MM.1S (cell line): ENCODE measurements around the gene LYRM9.

Experiments used
- DNase-seq: peaks from one replicate; pipeline ENCODE4 v3.0.0-alpha.2; 2015
- H2AFZ ChIP-seq: fragments of 300-600 bp; sonication (generic); 2 replicates; pipeline ENCODE4 v1.6.0; 2016; ENCODE audit warnings: antibody characterized with exemption, low read length
- H3F3A ChIP-seq: fragments of 300-600 bp; sonication (generic); 2 replicates; pipeline ENCODE4 v1.6.1; 2016; ENCODE audit warnings: mild to moderate bottlenecking, antibody characterized with exemption, low read length, moderate library complexity, mixed read lengths; ENCODE audit not compliant: insufficient read depth
- H3K27ac ChIP-seq: fragments of 300-600 bp; sonication (generic); 2 replicates; pipeline ENCODE4 v1.5.1; 2016; ENCODE audit warnings: mild to moderate bottlenecking, low read length
- H3K27me3 ChIP-seq: fragments of 300-600 bp; sonication (generic); replicated peaks from 2 replicates; pipeline ENCODE4 v1.6.0; 2016; ENCODE audit warnings: low read length; ENCODE audit not compliant: insufficient read depth
- H3K36me3 ChIP-seq: fragments of 300-600 bp; sonication (generic); replicated peaks from 2 replicates; pipeline ENCODE4 v1.6.1; 2016; ENCODE audit warnings: mild to moderate bottlenecking, low read length, mixed read lengths; ENCODE audit not compliant: insufficient read depth
- H3K4me1 ChIP-seq: fragments of 300-600 bp; sonication (generic); 2 replicates; pipeline ENCODE4 v1.6.1; 2016; ENCODE audit warnings: low read length, mixed read lengths
- H3K4me2 ChIP-seq: fragments of 300-600 bp; sonication (generic); 2 replicates; pipeline ENCODE4 v1.6.0; 2016; ENCODE audit warnings: low read depth, low read length
- H3K4me3 ChIP-seq: fragments of 300-600 bp; sonication (generic); 2 replicates; pipeline ENCODE4 v1.5.1; 2016; ENCODE audit warnings: low read length, mixed read lengths
- H3K79me2 ChIP-seq: fragments of 300-600 bp; sonication (generic); 2 replicates; pipeline ENCODE4 v1.6.1; 2016; ENCODE audit warnings: mixed run types, low read length, mixed read lengths
- H3K9ac ChIP-seq: fragments of 300-600 bp; sonication (generic); 2 replicates; pipeline ENCODE4 v1.6.1; 2016; ENCODE audit warnings: low read length, mixed read lengths
- H3K9me2 ChIP-seq: fragments of 300-600 bp; sonication (generic); replicated peaks from 2 replicates; pipeline ENCODE4 v1.6.1; 2016; ENCODE audit warnings: mild to moderate bottlenecking, low read length, mixed read lengths; ENCODE audit not compliant: insufficient read depth
- H3K9me3 ChIP-seq: fragments of 300-600 bp; sonication (generic); replicated peaks from 2 replicates; pipeline ENCODE4 v1.6.1; 2016; ENCODE audit warnings: mild to moderate bottlenecking, low read length, mixed read lengths; ENCODE audit not compliant: insufficient read depth
- H4K20me1 ChIP-seq: fragments of 300-600 bp; sonication (generic); 2 replicates; pipeline ENCODE4 v1.6.1; 2016; ENCODE audit warnings: mild to moderate bottlenecking, low read length, moderate library complexity, mixed read lengths; ENCODE audit not compliant: insufficient read depth
- EZH2 ChIP-seq: fragments of 300-600 bp; sonication (generic); optimal IDR thresholded peaks from 2 replicates; pipeline ENCODE3; 2017; ENCODE audit warnings: low read depth, mild to moderate bottlenecking, antibody characterized with exemption, low read length, mixed read lengths
- EZH2phosphoT487 ChIP-seq: fragments of 300-600 bp; sonication (generic); IDR thresholded peaks from 2 replicates; pipeline ENCODE4 v1.6.1; 2018; ENCODE audit warnings: antibody characterized with exemption, low read length
- TF ChIP-seq, protein P1 (sequence below): fragments of 300-600 bp; sonication (generic); IDR thresholded peaks from 2 replicates; pipeline ENCODE4 v1.5.1; 2016; ENCODE audit warnings: antibody characterized with exemption, low read length, mixed read lengths

LYRM9 gene

DNA sequence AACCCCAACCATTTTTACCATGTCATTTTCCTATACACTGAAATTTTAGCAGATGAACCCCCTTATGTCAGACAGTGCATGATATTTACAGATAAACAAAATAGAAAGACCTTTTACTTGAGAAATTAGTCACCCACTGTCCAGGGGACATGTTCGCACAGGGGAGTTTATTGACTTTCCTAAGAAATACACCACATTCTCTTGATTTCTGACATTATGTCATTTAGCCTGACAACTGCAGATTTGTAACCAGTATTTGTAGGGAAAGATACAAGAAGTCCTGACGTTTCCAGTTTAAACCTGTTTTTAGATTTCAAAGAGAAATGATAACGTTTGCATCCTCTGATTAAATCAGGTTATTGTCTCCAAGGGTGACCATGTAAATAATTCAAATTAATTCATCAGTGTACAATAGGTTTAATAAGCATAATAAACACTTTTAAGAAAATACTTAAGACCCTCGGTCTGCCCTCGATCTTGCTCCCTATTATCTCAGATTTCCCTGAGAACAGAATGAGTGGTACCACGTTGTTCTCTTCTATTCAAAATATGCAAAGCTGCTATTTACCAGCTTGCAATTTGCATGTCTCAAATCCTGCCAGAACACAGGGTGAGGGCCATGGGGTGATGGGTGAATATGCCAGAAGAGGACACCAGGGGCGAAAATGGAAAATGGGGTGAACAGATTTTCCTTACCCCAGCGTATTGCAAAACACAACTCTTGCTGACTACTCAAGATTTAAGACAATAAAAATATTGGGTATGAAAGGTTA lies 2.1 kb upstream of the LYRM9 start:
- Histone ChIP-seq H3K9ac (no peak overlapping the region), H3K4me1 (0 out of 2 replicates have a peak, but pooled peaks cover 4% of the 10 kb centered on the region), H4K20me1 (no peaks in the 10 kb centered on the region), H3K79me2 (no peaks in the 10 kb centered on the region), H3K27me3 (peaks cover 8% of the 10 kb centered on the region; the same call in 1 of the 2 replicates), H3K9me3 (no peaks in the 10 kb centered on the region), H3K4me3 (no peak overlapping the region), H3F3A (no peaks in the 10 kb centered on the region), H2AFZ (no peak overlapping the region), H3K36me3 (no peaks in the 10 kb centered on the region), H3K4me2 (no peak overlapping the region), H3K9me2 (no peaks in the 10 kb centered on the region), H3K27ac (no peak overlapping the region)
- DNase-seq: no peak
- TF ChIP-seq EZH2: no peak
- no peak for TF ChIP-seq EZH2phosphoT487
- TF ChIP-seq, protein P1, sequence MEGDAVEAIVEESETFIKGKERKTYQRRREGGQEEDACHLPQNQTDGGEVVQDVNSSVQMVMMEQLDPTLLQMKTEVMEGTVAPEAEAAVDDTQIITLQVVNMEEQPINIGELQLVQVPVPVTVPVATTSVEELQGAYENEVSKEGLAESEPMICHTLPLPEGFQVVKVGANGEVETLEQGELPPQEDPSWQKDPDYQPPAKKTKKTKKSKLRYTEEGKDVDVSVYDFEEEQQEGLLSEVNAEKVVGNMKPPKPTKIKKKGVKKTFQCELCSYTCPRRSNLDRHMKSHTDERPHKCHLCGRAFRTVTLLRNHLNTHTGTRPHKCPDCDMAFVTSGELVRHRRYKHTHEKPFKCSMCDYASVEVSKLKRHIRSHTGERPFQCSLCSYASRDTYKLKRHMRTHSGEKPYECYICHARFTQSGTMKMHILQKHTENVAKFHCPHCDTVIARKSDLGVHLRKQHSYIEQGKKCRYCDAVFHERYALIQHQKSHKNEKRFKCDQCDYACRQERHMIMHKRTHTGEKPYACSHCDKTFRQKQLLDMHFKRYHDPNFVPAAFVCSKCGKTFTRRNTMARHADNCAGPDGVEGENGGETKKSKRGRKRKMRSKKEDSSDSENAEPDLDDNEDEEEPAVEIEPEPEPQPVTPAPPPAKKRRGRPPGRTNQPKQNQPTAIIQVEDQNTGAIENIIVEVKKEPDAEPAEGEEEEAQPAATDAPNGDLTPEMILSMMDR: no peak

DNA sequence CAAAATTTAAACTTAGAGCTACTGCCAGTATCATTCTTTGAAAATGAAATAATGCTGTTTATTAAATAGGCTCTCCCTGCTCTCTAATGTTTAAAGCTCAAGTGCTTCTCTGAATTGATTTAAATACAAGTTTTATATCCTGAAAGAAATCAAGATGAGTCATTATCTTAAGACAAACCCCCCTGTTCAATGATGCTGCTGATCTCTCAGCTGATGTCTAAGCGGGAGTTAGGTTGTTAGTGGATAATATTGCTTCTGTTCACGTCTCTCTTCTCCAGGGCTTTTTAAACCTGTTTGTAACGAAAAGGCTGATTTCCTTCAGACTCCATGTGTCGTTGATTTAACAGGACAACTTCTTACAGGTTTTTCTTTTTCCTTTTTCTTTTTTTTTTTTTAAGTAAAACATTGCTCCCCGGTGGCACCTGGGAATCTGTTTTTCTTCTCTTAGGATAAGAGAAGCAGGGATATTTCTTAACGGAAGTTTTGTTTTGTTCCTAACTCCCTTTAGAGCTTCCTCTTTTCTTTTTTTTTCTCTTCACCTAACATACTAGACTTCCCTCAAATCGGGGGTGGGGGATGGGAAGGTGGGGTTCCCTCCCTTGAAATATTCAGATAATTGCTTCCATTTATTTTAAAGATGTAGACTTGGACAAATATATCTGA lies 807 bp upstream of the LYRM9 start:
- Histone ChIP-seq H3K4me3 (no peak overlapping the region), H3K79me2 (no peaks in the 10 kb centered on the region), H3K4me2 (peak overlapping the region; percentile 85), H3K9me3 (no peaks in the 10 kb centered on the region), H4K20me1 (no peaks in the 10 kb centered on the region), H2AFZ (peak overlapping the region; percentile 77), H3K9ac (no peak overlapping the region), H3K36me3 (no peaks in the 10 kb centered on the region), H3K27ac (no peak overlapping the region), H3K27me3 (peaks cover 8% of the 10 kb centered on the region; the same call in 1 of the 2 replicates), H3F3A (no peaks in the 10 kb centered on the region), H3K9me2 (no peaks in the 10 kb centered on the region), H3K4me1 (0 out of 2 replicates have a peak, but pooled peaks cover 4% of the 10 kb centered on the region)
- TF ChIP-seq EZH2: no peak
- TF ChIP-seq, protein P1: no peak
- no peak for TF ChIP-seq EZH2phosphoT487
- DNase-seq: no peak

DNA sequence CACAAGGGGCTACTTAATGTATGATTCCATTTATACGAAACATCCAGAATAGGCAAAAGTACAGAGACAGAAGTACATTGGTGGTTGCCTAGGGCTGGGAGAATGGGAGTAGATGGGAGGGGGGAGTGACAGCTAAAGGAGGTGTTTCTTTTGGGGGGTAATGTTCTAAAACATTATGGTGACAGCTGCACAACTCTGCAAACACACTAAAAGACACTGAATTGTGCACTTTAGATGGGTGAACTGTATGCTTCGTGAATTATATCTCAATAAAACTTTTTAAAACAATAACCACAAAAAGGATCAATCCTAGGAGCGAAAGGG lies 661 bp downstream of the LYRM9 start:
- Histone ChIP-seq H3F3A (no peaks in the 10 kb centered on the region), H3K79me2 (no peaks in the 10 kb centered on the region), H2AFZ (peak overlapping the region; percentile 83), H3K9me2 (no peaks in the 10 kb centered on the region), H3K4me1 (0 out of 2 replicates have a peak, but pooled peaks cover 4% of the 10 kb centered on the region), H3K9me3 (no peaks in the 10 kb centered on the region), H3K27ac (no peak overlapping the region), H3K4me2 (peak overlapping the region; percentile 68), H3K9ac (peak overlapping the region; percentile 49; the same call in 1 of the 2 replicates), H3K4me3 (peak overlapping the region; percentile 63), H4K20me1 (no peaks in the 10 kb centered on the region), H3K36me3 (no peaks in the 10 kb centered on the region), H3K27me3 (peaks cover 8% of the 10 kb centered on the region; the same call in 1 of the 2 replicates)
- TF ChIP-seq EZH2: no peak
- TF ChIP-seq EZH2phosphoT487: no peak
- TF ChIP-seq, protein P1: no peak
- no peak for DNase-seq
